Caco-2 (cell line): ENCODE measurements around the gene KCNK13. TPM values are rescaled to one million over a fixed set of nuclear protein-coding genes. Genes with fewer than 3 reads are reported as not detected.

Experiments used
- Bru-seq: library from RNA; stranded (reverse); fragments of 400-500 nt; gene quantifications from one replicate; lab custom pipeline; 2021; lab: Mats Ljungman, UMichigan
- BruChase-seq, 2 experiments: library from RNA; stranded (reverse); fragments of 400-500 nt; gene quantifications; one replicate each; lab custom pipeline; 2021; lab: Mats Ljungman, UMichigan
- BruUV-seq: library from RNA; stranded (reverse); fragments of 400-500 nt; replicated peaks from 2 replicates; lab custom pipeline; 2021; lab: Mats Ljungman, UMichigan
- CTCF ChIA-PET: fragments of 300-600 bp; sonication (Branson Sonifier 250); formaldehyde crosslinking; loops from one replicate; lab custom pipeline; 2022; ENCODE audit warnings: antibody characterized with exemption; lab: Charles Lee
- POLR2A ChIA-PET: fragments of 300-600 bp; sonication (Branson Sonifier 250); formaldehyde crosslinking; loops from one replicate; lab custom pipeline; 2022; ENCODE audit warnings: antibody characterized with exemption; lab: Charles Lee
- DNase-seq, 2 experiments: peaks; one replicate each; pipeline versions ENCODE4 v3.0.0 to v3.0.0-alpha.2; 2020 to 2022
- H3K27me3 ChIP-seq: replicated peaks from 2 replicates; pipeline ENCODE4 v1.6.0; 2011; ENCODE audit warnings: low read length; ENCODE audit not compliant: control insufficient read depth, insufficient read depth
- H3K36me3 ChIP-seq: 2 replicates; pipeline ENCODE4 v1.5.1; 2011; ENCODE audit warnings: low read length; ENCODE audit not compliant: control insufficient read depth, insufficient read depth
- H3K4me1 ChIP-seq: fragments of 250-450 bp; sonication (Bioruptor Pico); 2 replicates; pipeline ENCODE4 v1.5.1; 2020; ENCODE audit warnings: mild to moderate bottlenecking
- H3K4me3 ChIP-seq: 2 replicates; pipeline ENCODE4 v1.5.1; 2011; ENCODE audit warnings: low read depth, mild to moderate bottlenecking, control low read depth, low read length
- H3K9me3 ChIP-seq: fragments of 250-450 bp; sonication (Bioruptor Pico); 2 replicates; pipeline ENCODE4 v1.5.1; 2020; ENCODE audit warnings: mild to moderate bottlenecking, moderate library complexity
- H3K27ac Mint-ChIP-seq: one replicate; pipeline ENCODE4 v1.8.0; 2022; ENCODE audit warnings: mixed read lengths; ENCODE audit not compliant: unreplicated experiment
- H3K27me3 Mint-ChIP-seq: one replicate; pipeline ENCODE4 v1.8.0; 2022; ENCODE audit warnings: mixed read lengths; ENCODE audit not compliant: insufficient read depth, unreplicated experiment
- H3K36me3 Mint-ChIP-seq: one replicate; pipeline ENCODE4 v1.8.0; 2022; ENCODE audit warnings: mild to moderate bottlenecking, mixed read lengths; ENCODE audit not compliant: insufficient read depth, unreplicated experiment
- H3K4me1 Mint-ChIP-seq: one replicate; pipeline ENCODE4 v1.8.0; 2022; ENCODE audit warnings: low read depth, mixed read lengths; ENCODE audit not compliant: unreplicated experiment
- H3K4me3 Mint-ChIP-seq: one replicate; pipeline ENCODE4 v1.8.0; 2022; ENCODE audit warnings: mild to moderate bottlenecking, moderate library complexity, mixed read lengths; ENCODE audit not compliant: unreplicated experiment
- H3K9me3 Mint-ChIP-seq: one replicate; pipeline ENCODE4 v1.8.0; 2022; ENCODE audit warnings: mixed read lengths; ENCODE audit not compliant: unreplicated experiment
- CTCF ChIP-seq, 2 experiments: fragments of 200-600 bp in 1 of 2; IDR thresholded peaks; 1 replicate in 1 of 2; 2 replicates in 1 of 2; pipeline versions ENCODE4 v1.5.1 to v1.8.0; 2011 to 2022; ENCODE audit warnings: antibody characterized with exemption in 1 of 2, control low read depth in 1 of 2, inconsistent platforms in 1 of 2, low read depth in 1 of 2, low read length in 1 of 2, mild to moderate bottlenecking in 1 of 2, moderate library complexity in 1 of 2; ENCODE audit not compliant: insufficient read depth in 1 of 2, severe bottlenecking in 1 of 2, unreplicated experiment in 1 of 2
- intact Hi-C: fragments of 100-400 bp; cut with micrococcal nuclease; formaldehyde crosslinking; loops from one replicate; pipeline ENCODE4 v1.10.0; 2022; ENCODE audit not compliant: unreplicated experiment
- long read RNA-seq: library from polyadenylated mRNA; stranded (forward); transcript quantifications from one replicate; pipeline ENCODE4 v2.0.0, GENCODE V29; 2022
- total RNA-seq: library from RNA; stranded (reverse); gene quantifications from 2 replicates; pipeline ENCODE4 v1.2.3, GENCODE V29; 2022

Gene KCNK13
- total RNA-seq (not detected in 2 replicates), Bru-seq, nascent RNA (percentile 5 among the genes with signal in this experiment), BruChase-seq, experiment 1, labeled RNA remaining after a 2-hour chase (percentile 9 among the genes with signal in this experiment), BruChase-seq, experiment 2, labeled RNA remaining after a 6-hour chase (percentile 12 among the genes with signal in this experiment)
- long read RNA-seq = 0 reads

- ChIA-PET POLR2A (no interaction called here), CTCF (interaction anchor here (0.6 to 0.9 kb wide), 3 partner anchors 9 to 173 kb away, joined by 3 read pairs; partner anchors contain the start of gene EFCAB11)
- Histone ChIP-seq H3K36me3 (no peaks in the 10 kb centered on the region), H3K4me1 (peaks cover 8% of the 10 kb centered on the region; the same call in 1 of the 2 replicates), H3K9me3 (peaks cover 4% of the 10 kb centered on the region; the same call in 1 of the 2 replicates), H3K4me3 (peak within 1 kb of the TSS; percentile 32), H3K27me3 (peaks cover 5% of the 10 kb centered on the region)
- Mint-ChIP-seq H3K4me3 (peak within 1 kb of the TSS; percentile 85), H3K27ac (no peak within 1 kb of the TSS), H3K4me1 (peaks cover 10% of the 10 kb centered on the region), H3K36me3 (no peaks in the 10 kb centered on the region), H3K27me3 (peaks cover 32% of the 10 kb centered on the region), H3K9me3 (no peaks in the 10 kb centered on the region)
- no peak for TF ChIP-seq CTCF (IDR thresholded peaks at IDR 0.05; ENCODE audit: insufficient read depth in 1 of 2, low read depth in 1 of 2, low read length in 1 of 2, severe bottlenecking in 1 of 2, unreplicated experiment in 1 of 2)
- peak in 1 of 2 experiments; percentile 19 for DNase-seq
- intact Hi-C loops = loop anchor here (5.0 kb wide), 1 partner anchor 176 kb away; no protein-coding TSS in a partner anchor
- BruUV-seq = no TSS peak
Measured at GRCh38 chr14:90061685-90062126, at the start of gene KCNK13. TSS of gene KCNK13 (plus strand) at chr14:90061994. CDS start at chr14:90062206, 212 bp downstream.

GRCh38 chr14:90017371-90017770 lies 44.4 kb upstream of the KCNK13 start:
- ChIA-PET POLR2A (no interaction called here), CTCF (no interaction called here)
- intact Hi-C loops = no loop called here
- Mint-ChIP-seq H3K4me3 (no peak overlapping the region), H3K27me3 (no peaks in the 10 kb centered on the region), H3K27ac (peak overlapping the region; percentile 25), H3K9me3 (no peaks in the 10 kb centered on the region), H3K4me1 (no peaks in the 10 kb centered on the region), H3K36me3 (peaks cover 10% of the 10 kb centered on the region)
- Histone ChIP-seq H3K4me1 (no peaks in the 10 kb centered on the region), H3K27me3 (no peaks in the 10 kb centered on the region), H3K4me3 (no peak overlapping the region), H3K36me3 (no peaks in the 10 kb centered on the region; the same call in 1 of the 2 replicates), H3K9me3 (peaks cover 2% of the 10 kb centered on the region; the same call in 1 of the 2 replicates)
- BruUV-seq = no TSS peak
- no peak for TF ChIP-seq CTCF (IDR thresholded peaks at IDR 0.05; ENCODE audit: insufficient read depth in 1 of 2, low read depth in 1 of 2, low read length in 1 of 2, severe bottlenecking in 1 of 2, unreplicated experiment in 1 of 2)
- DNase-seq = no peak

GRCh38 chr14:90019824-90020523 lies 41.8 kb upstream of the KCNK13 start:
- intact Hi-C loops = no loop called here
- DNase-seq = no peak
- Histone ChIP-seq H3K4me1 (0 out of 2 replicates have a peak, but pooled peaks cover 3% of the 10 kb centered on the region), H3K36me3 (no peaks in the 10 kb centered on the region; the same call in 1 of the 2 replicates), H3K9me3 (no peaks in the 10 kb centered on the region), H3K4me3 (no peak overlapping the region), H3K27me3 (no peaks in the 10 kb centered on the region)
- Mint-ChIP-seq H3K27ac (no peak overlapping the region), H3K9me3 (no peaks in the 10 kb centered on the region), H3K36me3 (peaks cover 9% of the 10 kb centered on the region), H3K4me1 (peaks cover 14% of the 10 kb centered on the region), H3K4me3 (no peak overlapping the region), H3K27me3 (no peaks in the 10 kb centered on the region)
- no TSS peak for BruUV-seq
- ChIA-PET CTCF (no interaction called here), POLR2A (no interaction called here)
- no peak for TF ChIP-seq CTCF (IDR thresholded peaks at IDR 0.05; ENCODE audit: insufficient read depth in 1 of 2, low read depth in 1 of 2, low read length in 1 of 2, severe bottlenecking in 1 of 2, unreplicated experiment in 1 of 2)
